Endothelial cell of umbilical vein (primary cell): ENCODE measurements around the gene TIMM29. TPM values are rescaled to one million over a fixed set of nuclear protein-coding genes. Genes with fewer than 3 reads are reported as not detected.

ENCODE experiments used
- BruUV-seq: library from RNA; stranded (reverse); fragments of 400-500 nt; replicated peaks from 2 replicates; lab custom pipeline; 2021; lab: Mats Ljungman, UMichigan
- CTCF ChIA-PET: fragments of 300-600, 350-600 bp; sonication (Branson Sonifier 250); formaldehyde crosslinking; loops from one replicate; lab custom pipeline; 2021; ENCODE audit warnings: antibody characterized with exemption, inconsistent platforms; lab: Charles Lee
- POLR2A ChIA-PET: fragments of 300-600, 350-600 bp; sonication (Branson Sonifier 250); formaldehyde crosslinking; loops from one replicate; lab custom pipeline; 2021; ENCODE audit warnings: antibody characterized with exemption, inconsistent platforms; lab: Charles Lee
- DNase-seq: peaks from one replicate; pipeline ENCODE4 v3.0.0-alpha.2; 2011; ENCODE audit warnings: low read depth, low spot score
- FAIRE-seq: peaks from 2 replicates; lab custom pipeline; 2011; peaks lifted over from hg19 to GRCh38; lab: Jason Lieb, UNC
- H2AFZ ChIP-seq: 2 replicates; pipeline ENCODE4 v1.6.0; 2012; ENCODE audit warnings: low read depth, low read length, control low read depth, inconsistent platforms
- H3K27ac ChIP-seq: 2 replicates; pipeline ENCODE4 v1.5.1; 2011; ENCODE audit warnings: low read depth, mild to moderate bottlenecking, control low read depth, low read length, moderate library complexity; ENCODE audit not compliant: insufficient read depth
- H3K27me3 ChIP-seq, 2 experiments: 2 replicates each; pipeline versions ENCODE4 v1.6.0 to v1.6.1; 2011; ENCODE audit warnings: low read length in 2 of 2, mixed read lengths in 1 of 2; ENCODE audit not compliant: control insufficient read depth in 2 of 2, insufficient read depth in 2 of 2
- H3K36me3 ChIP-seq, 2 experiments: 2 replicates in 1 of 2; 3 replicates in 1 of 2; pipeline ENCODE4 v1.5.1; 2011; ENCODE audit warnings: low read length in 2 of 2, mild to moderate bottlenecking in 1 of 2, moderate library complexity in 1 of 2; ENCODE audit not compliant: control insufficient read depth in 2 of 2, insufficient read depth in 2 of 2; ENCODE audit errors: extremely low read depth in 1 of 2
- H3K4me1 ChIP-seq: 3 replicates; pipeline ENCODE4 v1.5.1; 2011; ENCODE audit warnings: mild to moderate bottlenecking, low read length; ENCODE audit not compliant: control insufficient read depth, insufficient read depth; ENCODE audit errors: extremely low read depth
- H3K4me2 ChIP-seq: 2 replicates; pipeline ENCODE4 v1.6.1; 2011; ENCODE audit warnings: low read length, control low read depth, mixed read lengths; ENCODE audit not compliant: insufficient read depth
- H3K4me3 ChIP-seq, 3 experiments: fragments of 200-600 bp in 1 of 3; sonication (generic), shearing (Covaris generic) in 1 of 3; replicated peaks in 1 of 3; 2 replicates each; pipeline ENCODE4 v1.5.1; 2011 to 2016; ENCODE audit warnings: control low read depth in 3 of 3, low read length in 3 of 3, mild to moderate bottlenecking in 2 of 3, inconsistent platforms in 1 of 3, low read depth in 1 of 3, moderate library complexity in 1 of 3; ENCODE audit not compliant: insufficient read depth in 1 of 3
- H3K79me2 ChIP-seq: 2 replicates; pipeline ENCODE4 v1.6.0; 2012; ENCODE audit warnings: low read length, inconsistent platforms; ENCODE audit not compliant: control insufficient read depth, insufficient read depth
- H3K9ac ChIP-seq: replicated peaks from 2 replicates; pipeline ENCODE3; 2011; ENCODE audit warnings: low read length, control low read depth; ENCODE audit not compliant: insufficient read depth; ENCODE audit errors: extremely low read depth
- H3K9me1 ChIP-seq: replicated peaks from 3 replicates; pipeline ENCODE4 v1.6.0; 2011; ENCODE audit warnings: mild to moderate bottlenecking, low read length; ENCODE audit not compliant: control insufficient read depth, insufficient read depth; ENCODE audit errors: extremely low read depth
- H3K9me3 ChIP-seq: replicated peaks from 2 replicates; pipeline ENCODE4 v1.5.1; 2012; ENCODE audit warnings: low read length, inconsistent platforms; ENCODE audit not compliant: control insufficient read depth, insufficient read depth
- H4K20me1 ChIP-seq: replicated peaks from 2 replicates; pipeline ENCODE3; 2011; ENCODE audit warnings: mild to moderate bottlenecking, low read length; ENCODE audit not compliant: control insufficient read depth, insufficient read depth; ENCODE audit errors: extremely low read depth
- EZH2 ChIP-seq: IDR thresholded peaks from 2 replicates; pipeline ENCODE4 v1.6.1; 2012; ENCODE audit warnings: borderline replicate concordance, low read depth, mild to moderate bottlenecking, moderate library complexity, low read length, inconsistent platforms; ENCODE audit not compliant: severe bottlenecking
- FOS ChIP-seq: IDR thresholded peaks from 2 replicates; pipeline ENCODE4 v1.6.1; 2011; ENCODE audit warnings: mild to moderate bottlenecking, low read length, moderate library complexity, borderline replicate concordance; ENCODE audit not compliant: insufficient read depth
- GATA2 ChIP-seq: IDR thresholded peaks from 2 replicates; pipeline ENCODE4 v1.7.0; 2011; ENCODE audit warnings: low read depth, mild to moderate bottlenecking, moderate library complexity, mixed read lengths, low read length; ENCODE audit not compliant: insufficient read length, insufficient read depth
- JUN ChIP-seq: IDR thresholded peaks from 2 replicates; pipeline ENCODE4 v1.6.1; 2011; ENCODE audit warnings: borderline replicate concordance, low read depth; ENCODE audit not compliant: insufficient read length, insufficient read depth
- MAX ChIP-seq: IDR thresholded peaks from 2 replicates; pipeline ENCODE4 v1.6.1; 2011; ENCODE audit not compliant: insufficient read depth, insufficient read length
- MYC ChIP-seq: IDR thresholded peaks from one replicate; pipeline ENCODE4 v1.6.1; 2011; ENCODE audit warnings: mild to moderate bottlenecking, low read depth, low read length
- POLR2A ChIP-seq: IDR thresholded peaks from 2 replicates; pipeline ENCODE4 v1.6.1; 2012; ENCODE audit warnings: low read depth, mild to moderate bottlenecking, control low read depth, low read length
- POLR2AphosphoS5 ChIP-seq: IDR thresholded peaks from 2 replicates; pipeline ENCODE4 v1.6.1; 2012; ENCODE audit warnings: low read depth, mild to moderate bottlenecking, control low read depth, low read length, moderate library complexity; ENCODE audit not compliant: insufficient read depth
- dilution Hi-C: fragments of 300-500 bp; cut with MboI; formaldehyde crosslinking; loops from one replicate; pipeline ENCODE4 v1.15.0; 2019; ENCODE audit warnings: low sequenced_read_pairs; ENCODE audit not compliant: extremely low pct_ligation_motif_present
- intact Hi-C: fragments of 100-400 bp; cut with micrococcal nuclease; formaldehyde crosslinking; loops from one replicate; pipeline ENCODE4 v1.10.0; 2022
- polyA plus RNA-seq, 4 experiments: library from polyadenylated mRNA; depleted of rRNA in 3 of 4; stranded (reverse) in 3 of 4; unstranded in 1 of 4; fragments of >200 nt; gene quantifications; 2 replicates each; pipeline versions ENCODE4 v1.2.1 to v1.2.3, GENCODE V29; 2011 to 2012; ENCODE audit warnings: missing spikeins in 1 of 4
- total RNA-seq: library from RNA; stranded (reverse); gene quantifications from 2 replicates; pipeline ENCODE4 v1.2.3, GENCODE V29; 2021
- TF ChIP-seq, protein P1 (sequence below), 2 donors: IDR thresholded peaks; 1 replicate in 1 of 2; 2 replicates in 1 of 2; pipeline ENCODE4 v1.5.1; 2011; ENCODE audit warnings: low read length in 2 of 2, mild to moderate bottlenecking in 2 of 2, moderate library complexity in 2 of 2, control low read depth in 1 of 2, inconsistent platforms in 1 of 2, low read depth in 1 of 2; ENCODE audit not compliant: insufficient read depth in 1 of 2; ENCODE audit errors: extremely low read depth in 1 of 2

Gene TIMM29
- total and polyA plus RNA-seq, 2 donors (not counting 3 experiments of a cell fraction or from before 2014, with no cell fraction given), result 10.7 to 20.6 TPM

GRCh38 chr19:10964903-10965302 is 36.3 kb downstream of the TIMM29 start:
- no peaks in the 10 kb centered on the region for H3K36me3 ChIP-seq
- H3K4me2 ChIP-seq, result no peak overlapping the region
- no peak for TF ChIP-seq MYC
- TF ChIP-seq, protein P1, sequence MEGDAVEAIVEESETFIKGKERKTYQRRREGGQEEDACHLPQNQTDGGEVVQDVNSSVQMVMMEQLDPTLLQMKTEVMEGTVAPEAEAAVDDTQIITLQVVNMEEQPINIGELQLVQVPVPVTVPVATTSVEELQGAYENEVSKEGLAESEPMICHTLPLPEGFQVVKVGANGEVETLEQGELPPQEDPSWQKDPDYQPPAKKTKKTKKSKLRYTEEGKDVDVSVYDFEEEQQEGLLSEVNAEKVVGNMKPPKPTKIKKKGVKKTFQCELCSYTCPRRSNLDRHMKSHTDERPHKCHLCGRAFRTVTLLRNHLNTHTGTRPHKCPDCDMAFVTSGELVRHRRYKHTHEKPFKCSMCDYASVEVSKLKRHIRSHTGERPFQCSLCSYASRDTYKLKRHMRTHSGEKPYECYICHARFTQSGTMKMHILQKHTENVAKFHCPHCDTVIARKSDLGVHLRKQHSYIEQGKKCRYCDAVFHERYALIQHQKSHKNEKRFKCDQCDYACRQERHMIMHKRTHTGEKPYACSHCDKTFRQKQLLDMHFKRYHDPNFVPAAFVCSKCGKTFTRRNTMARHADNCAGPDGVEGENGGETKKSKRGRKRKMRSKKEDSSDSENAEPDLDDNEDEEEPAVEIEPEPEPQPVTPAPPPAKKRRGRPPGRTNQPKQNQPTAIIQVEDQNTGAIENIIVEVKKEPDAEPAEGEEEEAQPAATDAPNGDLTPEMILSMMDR (IDR thresholded peaks at IDR 0.05; ENCODE audit: extremely low read depth in 1 of 2, insufficient read depth in 1 of 2, low read depth in 1 of 2, low read length in 2 of 2), result peak in 1 of 2 donors; percentile 2
- intact Hi-C loops (no loop called here), dilution Hi-C loops (no loop called here)
- DNase-seq (no peak), FAIRE-seq (no peak)
- ChIA-PET CTCF (no interaction called here), POLR2A (no interaction called here)
- H2AFZ ChIP-seq, result no peak overlapping the region
- no peak overlapping the region for H3K27ac ChIP-seq
- H3K9me1 ChIP-seq, result no peaks in the 10 kb centered on the region
- no peaks in the 10 kb centered on the region for H3K27me3 ChIP-seq
- no TSS peak for BruUV-seq
- H4K20me1 ChIP-seq, result peaks cover 6% of the 10 kb centered on the region
- H3K4me1 ChIP-seq, result peaks cover 7% of the 10 kb centered on the region
- H3K4me3 ChIP-seq, result no peak overlapping the region
- peaks cover 84% of the 10 kb centered on the region for H3K79me2 ChIP-seq
- H3K9ac ChIP-seq, result no peak overlapping the region
- no peaks in the 10 kb centered on the region for H3K9me3 ChIP-seq

DNA sequence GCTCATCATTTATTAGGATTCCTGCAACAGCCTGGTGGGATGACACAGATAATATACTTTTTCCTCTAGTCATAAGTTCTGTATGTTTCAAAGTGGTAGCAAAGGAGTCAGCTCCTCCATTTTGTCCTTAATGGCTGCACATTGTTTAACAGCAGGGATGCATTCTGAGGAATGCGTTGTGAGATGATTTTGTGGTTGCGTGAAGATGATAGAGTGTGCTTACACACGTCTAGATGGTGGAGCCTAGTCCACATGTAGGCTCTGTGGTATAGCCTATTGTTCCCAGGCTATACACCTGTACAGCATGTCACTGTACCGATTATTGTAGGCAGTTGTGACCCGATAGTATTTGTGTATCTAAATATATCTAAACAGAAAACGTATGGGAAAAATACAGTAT is 36.8 kb downstream of the TIMM29 start:
- Histone ChIP-seq H3K4me2 (no peak overlapping the region), H3K4me3 (no peak overlapping the region), H3K36me3 (no peaks in the 10 kb centered on the region), H3K9me1 (no peaks in the 10 kb centered on the region), H3K4me1 (peaks cover 7% of the 10 kb centered on the region), H3K79me2 (peaks cover 89% of the 10 kb centered on the region), H3K27ac (no peak overlapping the region), H3K27me3 (no peaks in the 10 kb centered on the region), H3K9ac (no peak overlapping the region), H2AFZ (no peak overlapping the region), H3K9me3 (no peaks in the 10 kb centered on the region), H4K20me1 (peaks cover 6% of the 10 kb centered on the region)
- intact Hi-C loops, result no loop called here
- BruUV-seq, result no TSS peak
- ChIA-PET CTCF (no interaction called here), POLR2A (no interaction called here)
- FAIRE-seq (no peak), DNase-seq (no peak)
- dilution Hi-C loops, result no loop called here
- TF ChIP-seq FOS (no peak), MAX (no peak), GATA2 (no peak), MYC (no peak), POLR2AphosphoS5 (no peak), EZH2 (no peak), POLR2A (no peak), JUN (no peak)
- TF ChIP-seq, protein P1 (IDR thresholded peaks at IDR 0.05; ENCODE audit: extremely low read depth in 1 of 2, insufficient read depth in 1 of 2, low read depth in 1 of 2, low read length in 2 of 2), result no peak
